Activated naive CD4-positive, alpha-beta T cell treated with anti-CD3 and anti-CD28 coated beads, Interleukin-2, amount 50 U/mL, for 24 hours (primary cell): Measurements from ENCODE around the gene ADIPOR2.
A peak's percentile ranks its signal among the peaks of the same experiment; 100 is the strongest.

Experiments
- H3K27ac Mint-ChIP-seq: one replicate; pipeline ENCODE4 v1.8.0; 2021; ENCODE audit warnings: mild to moderate bottlenecking, mixed read lengths
- H3K27me3 Mint-ChIP-seq: one replicate; pipeline ENCODE4 v1.8.0; 2021; ENCODE audit warnings: mixed read lengths
- H3K36me3 Mint-ChIP-seq: one replicate; pipeline ENCODE4 v1.8.0; 2021; ENCODE audit warnings: mixed read lengths
- H3K4me1 Mint-ChIP-seq: one replicate; pipeline ENCODE4 v1.8.0; 2021; ENCODE audit warnings: mixed read lengths
- H3K4me3 Mint-ChIP-seq: one replicate; pipeline ENCODE4 v1.8.0; 2021; ENCODE audit warnings: mild to moderate bottlenecking, mixed read lengths
- H3K9me3 Mint-ChIP-seq: one replicate; pipeline ENCODE4 v1.8.0; 2021; ENCODE audit warnings: mixed read lengths

Gene ADIPOR2

GRCh38 chr12:1792406-1792805 lies 101.5 kb downstream of the ADIPOR2 start:
- Mint-ChIP-seq H3K27ac (no peak overlapping the region), H3K4me1 (peaks cover 24% of the 10 kb centered on the region), H3K36me3 (no peaks in the 10 kb centered on the region), H3K9me3 (no peaks in the 10 kb centered on the region), H3K4me3 (no peak overlapping the region), H3K27me3 (no peaks in the 10 kb centered on the region)

DNA sequence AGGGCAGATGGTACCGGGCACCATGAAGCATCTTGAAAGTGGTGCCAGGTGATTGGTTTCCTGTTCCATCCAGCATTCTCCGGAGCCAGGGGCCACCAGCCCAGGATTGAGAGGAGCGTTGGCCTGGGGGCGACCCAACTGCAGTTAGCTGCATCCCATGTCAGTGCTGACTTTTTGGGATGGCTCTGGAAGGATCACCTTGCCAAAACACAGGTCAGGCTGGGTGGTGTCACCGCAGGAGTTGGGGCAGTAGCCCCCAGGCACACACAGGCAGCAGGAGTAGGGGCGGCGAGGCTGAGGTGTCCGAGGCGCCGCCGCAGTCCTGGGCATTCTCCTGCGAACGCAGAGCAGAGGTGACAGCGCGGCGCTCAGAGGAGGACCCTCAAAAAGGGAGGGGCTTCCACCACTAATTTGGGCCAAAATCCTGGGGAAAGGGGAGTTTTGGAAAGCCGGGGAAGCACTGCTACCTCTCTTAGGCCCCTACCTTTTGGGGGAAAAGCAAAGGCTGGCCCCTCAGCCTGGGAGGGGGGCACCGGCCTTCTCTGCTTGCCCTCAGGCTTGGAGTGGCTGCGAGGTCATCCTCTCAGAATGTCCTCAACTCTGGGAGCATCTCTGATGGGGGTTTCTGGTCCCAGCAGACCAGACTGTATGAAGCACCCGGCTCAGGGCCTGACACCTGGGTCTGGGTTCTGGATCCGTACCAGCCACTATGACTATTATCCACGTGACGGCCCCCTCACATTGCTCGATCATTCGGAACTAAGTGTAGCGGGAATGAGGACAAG lies 102.7 kb downstream of the ADIPOR2 start:
- no peaks in the 10 kb centered on the region for H3K27me3 Mint-ChIP-seq
- H3K36me3 Mint-ChIP-seq: no peaks in the 10 kb centered on the region
- no peak overlapping the region for H3K4me3 Mint-ChIP-seq
- H3K4me1 Mint-ChIP-seq: peaks cover 24% of the 10 kb centered on the region
- H3K9me3 Mint-ChIP-seq: no peaks in the 10 kb centered on the region
- no peak overlapping the region for H3K27ac Mint-ChIP-seq

DNA sequence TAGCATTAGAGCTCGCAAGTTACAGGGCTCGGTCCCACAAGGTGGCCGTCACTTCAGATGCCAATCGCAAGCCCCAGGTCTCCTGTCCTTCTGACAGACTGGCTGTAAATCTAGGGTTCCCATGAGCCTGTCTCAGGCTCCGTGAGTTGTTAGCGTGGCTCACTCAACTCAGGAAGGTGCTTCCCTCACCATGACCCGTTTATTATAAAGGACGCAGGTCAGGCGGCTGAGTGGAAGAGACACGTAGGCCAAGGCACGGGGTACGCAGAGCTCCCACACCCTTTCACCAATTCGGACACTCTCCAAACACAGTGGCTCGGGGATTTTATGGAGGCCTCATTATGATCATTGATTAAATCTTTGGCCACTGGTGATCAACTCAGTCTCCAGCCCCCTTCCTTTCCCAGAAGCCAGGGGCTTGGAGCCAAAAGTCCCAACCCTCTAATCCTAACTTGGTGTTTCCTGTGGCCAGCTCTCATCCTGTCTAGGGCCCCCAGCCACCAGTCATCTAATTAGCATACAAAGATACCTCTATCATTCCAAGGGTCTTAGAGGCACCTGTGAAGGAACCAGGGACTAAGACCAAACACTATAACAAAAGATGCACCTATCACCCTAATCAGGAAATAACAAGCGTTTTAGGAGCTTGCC lies 103.7 kb downstream of the ADIPOR2 start:
- Mint-ChIP-seq H3K36me3 (no peaks in the 10 kb centered on the region), H3K9me3 (no peaks in the 10 kb centered on the region), H3K4me1 (peaks cover 24% of the 10 kb centered on the region), H3K4me3 (no peak overlapping the region), H3K27me3 (no peaks in the 10 kb centered on the region), H3K27ac (no peak overlapping the region)

- Mint-ChIP-seq H3K27me3 (no peaks in the 10 kb centered on the region), H3K4me3 (peak overlapping the region; percentile 64), H3K27ac (no peak overlapping the region), H3K9me3 (no peaks in the 10 kb centered on the region), H3K36me3 (no peaks in the 10 kb centered on the region), H3K4me1 (peaks cover 24% of the 10 kb centered on the region)
Observed at GRCh38 chr12:1795221-1795784, 104.4 kb downstream of the ADIPOR2 start.

GRCh38 chr12:1795785-1796514 lies 105.1 kb downstream of the ADIPOR2 start:
- Mint-ChIP-seq H3K27ac (peak overlapping the region; percentile 96), H3K9me3 (no peaks in the 10 kb centered on the region), H3K27me3 (no peaks in the 10 kb centered on the region), H3K4me1 (peaks cover 19% of the 10 kb centered on the region), H3K4me3 (peak overlapping the region; percentile 94), H3K36me3 (no peaks in the 10 kb centered on the region)

DNA sequence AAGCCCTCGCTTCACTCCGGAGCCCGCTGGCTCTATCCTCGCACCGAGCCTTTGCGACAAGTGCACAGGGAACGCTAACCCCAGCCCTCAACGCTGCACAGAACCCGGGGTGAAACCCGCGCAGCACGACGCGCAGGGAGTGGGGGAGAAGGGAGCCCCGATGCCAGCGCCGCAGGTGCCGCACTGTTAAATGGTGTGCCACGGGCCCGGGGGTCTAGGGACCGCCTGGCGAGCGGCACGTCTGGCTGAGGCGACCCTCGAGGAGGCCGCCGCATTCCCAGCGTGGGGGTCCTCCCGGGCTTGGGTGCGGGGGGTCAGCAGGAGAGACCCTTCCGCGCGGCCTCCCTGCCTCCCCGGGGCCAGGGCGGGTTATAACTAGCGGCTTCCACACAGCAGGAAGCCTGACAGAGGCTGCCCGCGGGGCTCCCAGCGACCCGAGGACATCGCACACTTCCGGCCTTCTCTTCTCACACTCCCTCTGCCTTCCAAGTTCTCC lies 105.7 kb downstream of the ADIPOR2 start:
- Mint-ChIP-seq H3K4me1 (peaks cover 13% of the 10 kb centered on the region), H3K27ac (peak overlapping the region; percentile 96), H3K27me3 (no peaks in the 10 kb centered on the region), H3K36me3 (no peaks in the 10 kb centered on the region), H3K9me3 (no peaks in the 10 kb centered on the region), H3K4me3 (peak overlapping the region; percentile 94)

GRCh38 chr12:1797011-1797901 lies 106.4 kb downstream of the ADIPOR2 start:
- peak overlapping the region; percentile 68 for H3K27ac Mint-ChIP-seq
- H3K4me3 Mint-ChIP-seq: peak overlapping the region; percentile 76
- H3K27me3 Mint-ChIP-seq: no peaks in the 10 kb centered on the region
- H3K9me3 Mint-ChIP-seq: no peaks in the 10 kb centered on the region
- no peaks in the 10 kb centered on the region for H3K36me3 Mint-ChIP-seq
- H3K4me1 Mint-ChIP-seq: peaks cover 7% of the 10 kb centered on the region

- no peaks in the 10 kb centered on the region for H3K36me3 Mint-ChIP-seq
- no peaks in the 10 kb centered on the region for H3K27me3 Mint-ChIP-seq
- H3K4me3 Mint-ChIP-seq: no peak overlapping the region
Observed at GRCh38 chr12:1797991-1798640, 107.2 kb downstream of the ADIPOR2 start.

GRCh38 chr12:1798641-1799020 lies 107.8 kb downstream of the ADIPOR2 start:
- Mint-ChIP-seq H3K27me3 (no peaks in the 10 kb centered on the region), H3K27ac (peak overlapping the region; percentile 93), H3K4me1 (peaks cover 7% of the 10 kb centered on the region), H3K9me3 (no peaks in the 10 kb centered on the region), H3K4me3 (no peak overlapping the region), H3K36me3 (no peaks in the 10 kb centered on the region)

More at GRCh38 chr12:1797991-1798640, 107.2 kb downstream of the ADIPOR2 start:
- Mint-ChIP-seq H3K27ac (no peak overlapping the region), H3K9me3 (no peaks in the 10 kb centered on the region), H3K4me1 (peaks cover 7% of the 10 kb centered on the region)

- Mint-ChIP-seq H3K4me1 (peaks cover 7% of the 10 kb centered on the region), H3K27me3 (no peaks in the 10 kb centered on the region), H3K36me3 (no peaks in the 10 kb centered on the region), H3K4me3 (no peak overlapping the region), H3K27ac (peak overlapping the region; percentile 93), H3K9me3 (no peaks in the 10 kb centered on the region)
Observed at GRCh38 chr12:1799051-1799881, 108.4 kb downstream of the ADIPOR2 start.

- Mint-ChIP-seq H3K27me3 (no peaks in the 10 kb centered on the region), H3K4me3 (no peak overlapping the region), H3K27ac (no peak overlapping the region), H3K4me1 (peaks cover 13% of the 10 kb centered on the region), H3K36me3 (no peaks in the 10 kb centered on the region), H3K9me3 (no peaks in the 10 kb centered on the region)
Observed at GRCh38 chr12:1799882-1800400, 109.1 kb downstream of the ADIPOR2 start.

GRCh38 chr12:1800401-1801302 lies 109.8 kb downstream of the ADIPOR2 start:
- H3K9me3 Mint-ChIP-seq: no peaks in the 10 kb centered on the region
- H3K27me3 Mint-ChIP-seq: no peaks in the 10 kb centered on the region
- no peaks in the 10 kb centered on the region for H3K36me3 Mint-ChIP-seq
- H3K4me1 Mint-ChIP-seq: peaks cover 12% of the 10 kb centered on the region
- no peak overlapping the region for H3K4me3 Mint-ChIP-seq
- no peak overlapping the region for H3K27ac Mint-ChIP-seq
